D341Med (cell line): Measurements from ENCODE around the gene NLRP2B.
"Not testable (repeated sequence)": the region's sequence is repeated elsewhere in the genome, so short reads cannot be mapped to it uniquely, and the experiment has no call there.

ENCODE experiments used
- DNase-seq: peaks from one replicate; pipeline ENCODE4 v3.0.0; 2012; ENCODE audit warnings: low spot score

NLRP2B gene

DNA sequence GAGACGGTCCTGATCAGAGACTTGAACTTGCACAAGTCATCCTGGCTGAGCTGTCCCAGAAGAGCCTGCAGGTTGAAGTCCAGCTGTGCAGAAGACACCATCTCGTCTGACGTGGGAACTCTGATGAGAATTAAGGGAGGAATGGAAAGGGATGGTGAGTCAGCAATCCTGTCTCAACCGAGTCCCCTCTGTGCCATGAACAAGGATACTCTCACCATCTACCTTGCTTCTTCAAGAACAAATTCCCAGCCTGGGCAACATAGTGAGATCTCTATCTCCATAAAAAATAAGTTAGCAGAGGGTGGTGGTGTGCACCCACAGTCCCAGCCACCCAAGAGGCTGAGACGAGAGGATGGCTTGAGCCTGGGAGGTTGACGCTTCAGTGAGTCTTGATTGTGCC is at the start of gene NLRP2B:
Gene NLRP2B (minus strand): TSS at position 101 of the 400 bp plus-strand sequence.
- no peak for DNase-seq

DNA sequence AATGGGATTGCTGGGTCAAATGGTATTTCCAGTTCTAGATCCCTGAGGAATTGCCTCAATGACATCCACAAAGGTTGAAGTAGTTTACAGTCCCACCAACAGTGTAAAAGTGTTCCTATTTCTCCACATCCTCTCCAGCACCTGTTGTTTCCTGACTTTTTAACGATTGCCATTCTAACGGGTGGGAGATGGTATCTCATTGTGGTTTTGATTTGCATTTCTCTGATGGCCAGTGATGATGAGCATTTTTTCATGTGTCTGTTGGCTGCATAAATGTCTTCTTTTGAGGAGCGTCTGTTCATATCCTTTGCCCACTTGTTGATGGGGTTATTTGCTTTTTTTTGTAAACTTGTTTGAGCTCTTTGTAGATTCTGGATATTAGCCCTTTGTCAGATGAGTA is 45.9 kb upstream of the NLRP2B start:
- DNase-seq, result not testable (repeated sequence)

DNA sequence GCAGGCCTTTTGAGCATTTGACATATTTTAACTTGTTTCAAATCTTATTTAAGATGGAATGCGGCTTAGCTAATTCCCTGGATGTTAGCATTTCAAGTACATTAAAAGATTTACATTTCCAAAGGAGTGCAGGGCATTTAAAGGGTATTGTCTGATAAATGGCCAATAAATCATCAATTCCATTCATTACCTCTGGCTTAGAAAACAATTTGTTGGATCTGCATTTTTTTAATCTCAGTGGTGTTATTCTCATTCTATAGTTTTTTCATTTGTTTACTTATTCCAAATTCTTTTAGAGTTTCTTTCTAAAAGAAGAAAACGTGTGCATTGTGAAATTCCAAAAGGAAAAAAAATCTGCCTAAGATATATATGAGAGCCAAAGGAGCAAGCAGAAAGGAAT is 1.3 kb upstream of the NLRP2B start:
- no peak for DNase-seq

DNA sequence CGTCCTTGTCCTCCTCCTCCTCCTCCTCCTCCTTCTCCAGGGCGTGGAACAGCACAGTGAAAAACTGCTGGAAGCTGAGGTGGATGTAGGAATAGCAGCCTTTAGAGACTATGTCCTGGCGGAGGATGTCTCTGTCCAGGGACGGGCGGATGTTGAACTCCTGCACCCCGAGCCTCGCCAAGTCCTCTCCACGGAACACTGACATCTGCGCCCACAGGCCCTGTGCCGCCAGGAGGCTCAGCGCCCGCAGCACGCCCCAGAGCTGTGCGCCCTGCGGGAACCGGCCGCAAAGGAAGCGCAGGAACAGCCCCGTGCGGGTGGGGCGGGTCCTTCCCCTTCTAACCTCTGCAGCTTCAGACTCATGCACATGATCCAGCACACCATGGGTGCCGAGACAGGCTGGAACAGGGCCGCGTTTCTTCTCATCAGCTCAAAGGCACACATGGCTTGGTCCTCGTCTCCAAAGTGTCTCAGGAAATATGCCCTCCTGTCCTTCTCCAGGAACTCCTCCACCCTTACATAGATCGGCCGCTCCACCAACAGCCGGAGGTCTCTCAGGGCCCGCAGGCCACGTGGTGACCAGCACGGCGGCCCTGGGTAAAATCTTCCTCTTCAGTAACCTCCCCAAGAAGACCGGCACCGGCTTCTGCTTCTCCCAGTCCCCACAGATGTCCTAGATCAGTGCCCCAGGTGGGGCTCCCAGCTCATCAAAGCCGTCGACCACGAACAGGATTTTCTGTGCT is 1.2 kb downstream of the NLRP2B start:
- no peak for DNase-seq

DNA sequence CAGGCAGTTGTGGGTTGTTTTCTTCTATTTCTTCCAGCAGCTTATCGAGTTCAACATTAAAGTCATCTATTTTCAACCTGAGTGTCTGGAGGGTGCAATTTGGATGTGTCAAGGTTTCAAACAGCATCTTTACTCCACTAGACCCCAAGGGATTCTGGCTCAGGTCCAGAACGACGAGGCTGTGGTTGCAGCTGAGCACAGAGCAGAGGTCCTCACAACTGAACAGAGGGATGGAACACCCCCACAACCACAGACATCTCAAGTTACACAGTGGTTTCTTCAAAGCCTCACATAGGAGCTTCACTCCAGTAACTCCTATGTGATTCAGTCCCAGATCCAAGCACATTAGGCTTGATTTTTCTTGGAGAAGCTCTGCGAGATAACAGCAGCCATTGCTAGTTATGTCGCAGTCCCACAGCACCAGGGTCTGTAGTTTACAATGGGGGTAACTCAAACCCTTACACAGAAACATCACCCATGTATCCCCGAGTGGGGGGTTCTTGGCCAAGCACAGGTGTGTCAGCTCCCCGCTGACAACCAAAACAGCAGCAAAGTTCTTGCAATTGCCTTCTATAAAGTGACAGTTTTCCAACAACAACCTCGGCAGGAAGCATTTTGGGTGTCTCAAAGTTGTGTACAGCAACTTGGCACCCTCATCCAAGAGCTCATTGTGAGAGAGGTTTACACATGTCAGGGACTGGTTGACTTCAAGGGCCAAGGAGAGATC is 2.8 kb downstream of the NLRP2B start:
- no peak for DNase-seq

DNA sequence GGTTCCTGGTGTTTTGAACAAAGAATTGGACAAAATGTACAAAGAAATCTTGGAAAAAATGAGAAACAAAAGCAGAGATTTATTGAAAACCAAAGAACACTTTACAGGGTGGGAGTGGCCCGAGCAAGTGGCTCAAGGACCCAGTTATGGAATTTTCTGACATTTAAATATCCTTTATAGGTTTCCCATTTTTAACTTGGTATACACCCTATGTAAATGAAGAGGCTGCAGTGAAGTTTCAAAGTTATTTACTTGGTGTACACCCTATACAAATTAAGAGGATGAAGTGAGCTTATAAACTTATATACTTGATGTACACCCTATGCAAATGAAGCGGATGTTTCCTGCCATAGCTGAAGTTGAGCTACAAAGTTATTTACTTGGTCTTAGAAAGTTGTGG is 4.7 kb downstream of the NLRP2B start:
- DNase-seq, result no peak

DNA sequence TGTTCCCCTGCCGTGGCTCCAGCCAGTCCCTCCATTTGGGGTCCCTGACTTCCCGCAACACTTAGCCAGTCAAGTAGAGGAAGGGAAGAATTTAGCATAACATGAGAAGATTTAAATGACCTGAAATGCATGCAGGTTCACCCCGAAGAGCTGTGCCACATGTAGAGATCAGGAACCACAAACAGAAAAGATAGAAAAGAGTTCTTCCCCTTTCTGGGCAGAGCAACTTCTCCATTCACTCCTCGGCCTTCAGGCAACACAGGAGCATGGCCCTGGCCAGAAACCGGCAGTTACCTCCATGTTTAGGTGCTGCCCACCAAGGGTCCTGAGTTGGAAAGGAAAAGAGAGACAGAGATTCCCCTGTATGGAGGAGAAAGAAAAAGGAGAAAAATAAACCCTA is 5.2 kb downstream of the NLRP2B start:
- DNase-seq, result no peak

DNA sequence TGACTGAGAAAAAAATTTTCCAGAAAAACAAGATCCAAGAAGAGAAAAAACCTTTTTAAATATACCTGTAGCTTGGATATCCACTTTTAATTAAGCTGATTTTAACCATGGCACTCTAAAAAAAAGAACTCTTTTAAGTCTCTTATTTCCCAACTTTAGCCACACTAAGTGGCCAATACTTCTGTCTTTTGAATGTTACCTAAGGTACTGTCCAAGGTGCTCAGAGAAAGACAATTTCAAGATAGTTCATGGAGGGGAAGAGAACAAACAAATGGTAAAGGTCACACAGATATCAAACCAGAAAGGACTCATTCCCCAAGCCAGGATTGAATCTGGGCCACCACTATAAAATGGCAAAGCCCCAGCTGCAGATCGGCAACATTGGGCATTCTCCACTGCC is 10.1 kb downstream of the NLRP2B start:
- DNase-seq, result no peak

DNA sequence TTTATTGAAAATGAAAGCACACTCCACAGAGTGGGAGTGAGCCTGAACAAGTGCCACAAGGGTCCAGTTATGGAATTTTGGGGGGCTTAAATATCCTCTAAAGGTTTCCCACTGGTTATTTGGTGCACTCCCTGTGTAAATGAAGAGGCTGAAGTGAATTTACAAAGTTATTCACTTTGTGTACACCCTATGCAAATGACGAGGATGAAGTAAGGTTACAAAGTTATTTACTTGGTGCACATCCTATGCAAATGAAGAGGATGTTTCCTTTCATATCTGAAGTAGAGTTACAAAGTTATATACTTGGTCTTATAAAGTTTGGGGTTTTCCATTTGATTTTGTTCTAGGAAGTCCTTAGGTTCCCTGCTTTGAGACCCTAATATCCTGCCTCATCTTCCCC is 13.1 kb downstream of the NLRP2B start:
- DNase-seq, result no peak

DNA sequence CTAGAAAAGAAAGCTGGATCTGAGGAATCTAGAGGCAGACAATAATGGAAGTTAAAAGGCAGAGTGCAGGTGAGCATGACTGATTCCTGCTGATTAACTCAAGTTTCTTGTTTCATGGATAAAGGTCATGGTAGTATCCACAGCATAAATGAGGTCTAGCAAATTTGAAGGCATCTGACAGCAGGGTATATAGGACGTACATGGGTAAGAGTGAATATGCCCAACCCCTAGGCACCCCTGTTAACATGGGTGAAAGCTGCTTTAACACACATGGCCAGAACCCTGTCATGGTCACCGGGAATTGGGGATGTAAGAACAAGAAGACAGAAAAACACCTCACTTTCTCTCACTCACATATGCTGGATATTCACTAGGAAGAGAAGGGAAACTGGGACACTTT is 25.0 kb downstream of the NLRP2B start:
- no peak for DNase-seq

DNA sequence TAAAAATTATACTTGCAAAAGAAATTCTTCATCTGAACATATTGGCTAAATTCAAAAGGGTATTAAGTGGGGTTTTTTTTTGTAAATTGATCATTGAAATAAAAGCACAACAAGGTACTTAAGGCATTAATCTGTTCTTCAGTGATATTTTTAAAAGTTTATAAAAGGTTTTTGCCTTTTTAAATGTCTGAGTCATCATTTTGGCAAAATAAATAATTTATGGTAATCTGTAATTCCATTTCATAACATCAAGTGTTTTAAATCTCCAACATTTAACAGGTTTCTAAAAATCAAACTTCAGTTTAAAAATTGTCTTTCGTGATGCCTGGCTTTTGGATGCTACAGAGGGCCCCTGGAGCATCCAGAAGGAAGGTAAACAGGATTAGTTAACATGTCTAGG is 27.4 kb downstream of the NLRP2B start:
- no peak for DNase-seq

DNA sequence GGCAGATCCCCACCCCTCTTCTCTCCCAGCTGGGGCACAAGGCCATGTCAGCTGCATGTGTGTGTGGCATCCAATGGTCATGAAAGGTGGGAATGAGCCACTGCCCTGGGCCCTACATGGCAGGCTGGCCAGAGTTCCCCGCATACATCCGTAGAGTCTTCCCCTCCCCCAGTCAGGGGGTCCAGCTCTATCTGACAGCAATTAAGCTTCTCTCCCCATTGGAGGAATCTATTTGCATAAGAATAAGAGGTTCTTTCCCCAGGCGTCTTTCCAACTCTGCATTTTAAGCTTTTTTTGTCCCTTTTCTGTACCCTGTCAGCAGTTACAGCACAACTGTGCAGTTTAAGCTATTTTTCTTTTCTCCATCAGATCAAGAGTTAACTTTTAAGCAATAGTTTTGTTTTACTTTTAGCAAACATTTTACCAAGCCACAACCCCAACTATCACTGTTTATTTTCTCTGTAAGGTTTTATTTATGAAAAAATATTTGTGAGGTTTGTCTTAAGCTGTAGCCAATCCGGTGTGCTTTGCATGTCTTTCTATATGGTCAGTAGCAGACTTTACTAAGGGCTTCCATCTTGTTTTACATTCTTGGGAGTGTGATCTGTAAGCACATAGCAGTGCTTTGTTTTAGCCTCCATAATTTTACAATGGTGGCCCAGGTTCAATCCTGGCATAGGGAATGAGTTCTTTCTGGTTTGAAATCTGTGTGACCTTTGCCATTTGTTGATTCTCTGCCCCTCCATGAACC is 28.7 kb downstream of the NLRP2B start:
- no peak for DNase-seq

DNA sequence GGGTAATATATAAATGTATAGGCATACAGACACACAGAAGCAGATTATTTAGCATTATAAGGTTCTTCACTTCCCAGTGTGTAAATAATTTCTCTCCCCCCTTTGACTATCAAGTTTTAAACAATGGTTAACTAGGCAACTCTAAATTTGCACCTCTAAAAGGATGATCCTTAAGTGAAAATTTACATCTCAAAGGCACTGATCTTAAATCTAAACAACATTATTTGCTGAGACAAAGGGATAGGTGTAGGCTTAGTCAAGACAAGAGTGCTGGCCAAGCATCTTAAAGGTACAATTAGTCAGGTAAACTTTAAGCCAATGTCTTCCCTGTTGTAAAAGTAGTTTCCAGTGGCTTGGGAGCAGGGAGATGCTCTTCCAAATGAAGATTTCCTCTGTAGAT is 33.0 kb downstream of the NLRP2B start:
- no peak for DNase-seq

DNA sequence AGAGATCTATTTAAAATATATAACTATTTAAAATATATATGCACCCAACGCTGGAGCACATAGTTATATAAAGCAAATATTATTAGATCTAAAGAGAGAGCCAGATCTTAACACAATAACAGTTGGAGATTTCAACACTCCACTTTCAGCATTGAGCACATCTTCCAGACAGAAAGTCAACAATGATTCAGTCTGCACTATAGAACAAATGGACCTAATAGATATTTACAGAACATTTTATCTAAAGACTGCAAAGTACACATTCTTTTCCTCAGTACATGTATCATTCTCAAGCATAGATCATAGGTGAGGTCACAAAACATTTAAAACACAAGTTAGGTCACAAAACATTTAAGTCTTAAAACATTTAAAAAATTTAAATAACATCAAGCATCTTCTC is 36.4 kb downstream of the NLRP2B start:
- no peak for DNase-seq

DNA sequence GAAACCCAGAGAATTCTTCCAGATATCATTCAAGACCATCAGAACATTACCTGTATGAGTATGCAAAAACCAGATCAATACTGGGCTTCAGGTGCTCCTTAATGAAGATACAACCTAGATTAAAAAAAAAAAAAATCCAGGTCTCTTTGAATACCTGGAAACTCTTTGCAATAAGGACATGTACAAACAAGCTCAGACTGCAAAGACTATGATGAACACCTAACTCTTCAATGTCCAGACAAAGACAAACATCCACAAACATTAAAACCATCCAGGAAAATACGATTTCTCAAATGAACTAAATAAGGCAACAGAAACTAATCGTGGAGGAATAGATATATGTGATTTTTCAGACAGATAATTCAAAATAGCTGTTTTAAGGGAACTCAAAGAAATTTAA is 38.7 kb downstream of the NLRP2B start:
- no peak for DNase-seq

DNA sequence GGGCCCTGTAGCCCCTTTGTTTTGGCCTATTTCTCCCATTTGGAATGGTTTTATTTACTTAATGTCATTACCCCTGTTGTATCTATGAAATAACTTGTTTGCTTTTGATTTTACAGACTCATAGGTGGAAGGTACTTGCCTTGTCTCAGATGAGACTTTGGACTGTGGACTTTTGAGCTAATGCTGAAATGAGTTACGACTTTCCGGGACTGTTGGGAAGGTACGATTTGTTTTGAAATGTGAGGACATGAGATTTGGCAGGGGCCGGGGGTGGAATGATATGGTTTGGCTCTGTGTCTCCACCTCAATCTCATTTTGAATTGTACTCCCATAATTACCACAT is 39.4 kb downstream of the NLRP2B start:
- DNase-seq, result no peak

DNA sequence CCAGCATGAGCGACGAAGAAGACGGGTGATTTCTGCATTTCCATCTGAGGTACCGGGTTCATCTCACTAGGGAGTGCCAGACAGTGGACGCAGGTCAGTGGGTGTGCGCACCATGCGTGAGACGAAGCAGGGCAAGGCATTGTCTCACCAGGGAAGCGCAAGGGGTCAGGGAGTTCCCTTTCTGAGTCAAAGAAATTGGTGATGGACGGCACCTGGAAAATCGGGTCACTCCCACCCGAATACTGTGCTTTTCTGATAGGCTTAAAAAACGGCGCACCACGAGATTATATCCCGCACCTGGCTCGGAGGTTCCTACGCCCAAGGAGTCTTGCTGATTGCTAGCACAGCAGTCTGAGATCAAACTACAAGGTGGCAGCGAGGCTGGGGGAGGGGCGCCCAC is 50.6 kb downstream of the NLRP2B start:
- DNase-seq, result not testable (repeated sequence)
